A549 treated with dexamethasone at 1 μM for 4 hours (cell line): ENCODE results near the gene MYLK4. TPM values are rescaled to one million over a fixed set of nuclear protein-coding genes. Genes with fewer than 3 reads are reported as not detected.

Experiments
- total RNA-seq: library from RNA; stranded (reverse); fragments of 200-300 nt; extraction: Qiagen RNA extraction; gene quantifications from 5 replicates; pipeline ENCODE4 v1.2.3, GENCODE V29; 2022

The MYLK4 gene
- total RNA-seq = 0.09 to 0.18 TPM (median 0.13 TPM) in 5 replicates

DNA sequence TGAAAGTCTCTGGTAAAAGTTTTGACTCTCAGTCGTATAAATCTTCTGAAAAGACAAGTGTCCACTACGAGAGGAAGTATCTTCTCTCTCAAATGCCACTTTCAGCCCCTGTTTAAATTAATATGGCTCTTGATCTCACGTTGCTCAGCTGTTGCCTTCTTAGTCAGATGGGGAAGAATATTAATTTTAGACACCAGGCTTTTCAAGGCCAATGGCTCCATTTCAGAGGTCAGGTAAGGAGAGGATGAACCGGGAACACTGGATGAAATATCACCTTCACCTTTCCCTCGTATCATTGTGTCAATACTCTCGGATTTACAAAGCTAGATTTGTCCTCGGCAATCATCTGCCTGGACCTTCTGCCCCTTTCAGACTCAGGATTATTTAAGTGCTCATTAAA lies at the start of gene MYLK4:
Gene MYLK4 (minus strand): TSS at position 91 of the 400 bp plus-strand sequence. CDS start 1,628 bp downstream, outside the sequence.

GRCh38 chr6:2765166-2765895 lies 14.6 kb upstream of the MYLK4 start, which contains the start of gene WRNIP1:
TSS of gene WRNIP1 (plus strand) at chr6:2765393. CDS start at chr6:2765623, 230 bp downstream.

Other genes with a start within 250 kb of the MYLK4 start
- 31.4 to 37.1 TPM (median 35.4 TPM) in 5 replicates for gene WRNIP1, start 14.5 kb upstream of the MYLK4 start, total RNA-seq
- gene SERPINB1, start 90.9 kb upstream of the MYLK4 start, total RNA-seq = 41.2 to 51.1 TPM (median 47.3 TPM) in 5 replicates
- gene SERPINB9, start 152.4 kb upstream of the MYLK4 start, total RNA-seq = 7.2 to 11.0 TPM (median 8.9 TPM) in 5 replicates
- gene SERPINB6, start 220.6 kb upstream of the MYLK4 start, total RNA-seq = 133 to 137 TPM (median 135 TPM) in 5 replicates
- 57.8 to 71.6 TPM (median 68.2 TPM) in 5 replicates for gene NQO2, start 249.0 kb upstream of the MYLK4 start, total RNA-seq